Measurements from ENCODE around the gene PSMA6.

Gene PSMA6

GRCh38 chr14:35284506-35284905 lies 7.7 kb upstream of the PSMA6 start:
- ChIA-PET POLR2A (interaction anchor here (1.5 kb wide), 1 partner anchor 7 kb away, joined by 10 read pairs; the partner anchor contains the start of gene PSMA6), CTCF (interaction anchor here (0.5 kb wide), 1 partner anchor 53 kb away, joined by 3 read pairs; no protein-coding TSS in a partner anchor)
- no peaks in the 10 kb centered on the region for H3K4me1 ChIP-seq (ENCODE audit: control insufficient read depth, insufficient read depth, low read length)
- H3K4me3 ChIP-seq (ENCODE audit: low read depth, low read length) = no peak overlapping the region
- no peak overlapping the region for H3K27ac ChIP-seq (ENCODE audit: extremely low read depth, low read depth, low read length)
- TF ChIP-seq OVOL3 (tag by site-specific recombination; IDR thresholded peaks at IDR 0.05) (no peak), KLF7 (tag by site-specific recombination; IDR thresholded peaks at IDR 0.05; ENCODE audit: borderline replicate concordance) (no peak), ZNF639 (tag by site-specific recombination; IDR thresholded peaks at IDR 0.05) (no peak), ZNF544 (tag by site-specific recombination; IDR thresholded peaks at IDR 0.05) (no peak), ZNF391 (tag by site-specific recombination; IDR thresholded peaks at IDR 0.05; ENCODE audit: borderline replicate concordance, low read depth) (no peak), ZNF394 (tag by site-specific recombination; IDR thresholded peaks at IDR 0.05; ENCODE audit: borderline replicate concordance) (no peak), TRIM28 (IDR thresholded peaks at IDR 0.05; ENCODE audit: borderline replicate concordance, low read length) (no peak), ZFP69B (tag by site-specific recombination; IDR thresholded peaks at IDR 0.05) (no peak), ZNF76 (tag by site-specific recombination; IDR thresholded peaks at IDR 0.05; ENCODE audit: borderline replicate concordance, low read depth) (no peak), ZNF10 (tag by site-specific recombination; IDR thresholded peaks at IDR 0.05) (no peak), ZNF48 (tag by site-specific recombination; IDR thresholded peaks at IDR 0.05) (no peak), REST (tag by site-specific recombination; IDR thresholded peaks at IDR 0.05) (no peak), ZNF423 (tag by site-specific recombination; IDR thresholded peaks at IDR 0.05) (no peak)
- no peaks in the 10 kb centered on the region for H3K9me3 ChIP-seq (ENCODE audit: control insufficient read depth, insufficient read depth, low read depth, low read length)
- H3K36me3 ChIP-seq (ENCODE audit: control insufficient read depth in 2 of 2, insufficient read depth in 1 of 2, low read length in 2 of 2) = peaks cover 0 to 4% of the 10 kb centered on the region in 2 experiments; a peak in 2 of 3 replicates

GRCh38 chr14:35285168-35286002 lies 6.8 kb upstream of the PSMA6 start:
- H3K9me3 ChIP-seq (ENCODE audit: control insufficient read depth, insufficient read depth, low read depth, low read length) = no peaks in the 10 kb centered on the region
- TF ChIP-seq, protein P1, sequence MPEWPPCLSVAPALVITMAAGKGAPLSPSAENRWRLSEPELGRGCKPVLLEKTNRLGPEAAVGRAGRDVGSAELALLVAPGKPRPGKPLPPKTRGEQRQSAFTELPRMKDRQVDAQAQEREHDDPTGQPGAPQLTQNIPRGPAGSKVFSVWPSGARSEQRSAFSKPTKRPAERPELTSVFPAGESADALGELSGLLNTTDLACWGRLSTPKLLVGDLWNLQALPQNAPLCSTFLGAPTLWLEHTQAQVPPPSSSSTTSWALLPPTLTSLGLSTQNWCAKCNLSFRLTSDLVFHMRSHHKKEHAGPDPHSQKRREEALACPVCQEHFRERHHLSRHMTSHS (tag by site-specific recombination; IDR thresholded peaks at IDR 0.05) = no peak
- TF ChIP-seq, protein P2, sequence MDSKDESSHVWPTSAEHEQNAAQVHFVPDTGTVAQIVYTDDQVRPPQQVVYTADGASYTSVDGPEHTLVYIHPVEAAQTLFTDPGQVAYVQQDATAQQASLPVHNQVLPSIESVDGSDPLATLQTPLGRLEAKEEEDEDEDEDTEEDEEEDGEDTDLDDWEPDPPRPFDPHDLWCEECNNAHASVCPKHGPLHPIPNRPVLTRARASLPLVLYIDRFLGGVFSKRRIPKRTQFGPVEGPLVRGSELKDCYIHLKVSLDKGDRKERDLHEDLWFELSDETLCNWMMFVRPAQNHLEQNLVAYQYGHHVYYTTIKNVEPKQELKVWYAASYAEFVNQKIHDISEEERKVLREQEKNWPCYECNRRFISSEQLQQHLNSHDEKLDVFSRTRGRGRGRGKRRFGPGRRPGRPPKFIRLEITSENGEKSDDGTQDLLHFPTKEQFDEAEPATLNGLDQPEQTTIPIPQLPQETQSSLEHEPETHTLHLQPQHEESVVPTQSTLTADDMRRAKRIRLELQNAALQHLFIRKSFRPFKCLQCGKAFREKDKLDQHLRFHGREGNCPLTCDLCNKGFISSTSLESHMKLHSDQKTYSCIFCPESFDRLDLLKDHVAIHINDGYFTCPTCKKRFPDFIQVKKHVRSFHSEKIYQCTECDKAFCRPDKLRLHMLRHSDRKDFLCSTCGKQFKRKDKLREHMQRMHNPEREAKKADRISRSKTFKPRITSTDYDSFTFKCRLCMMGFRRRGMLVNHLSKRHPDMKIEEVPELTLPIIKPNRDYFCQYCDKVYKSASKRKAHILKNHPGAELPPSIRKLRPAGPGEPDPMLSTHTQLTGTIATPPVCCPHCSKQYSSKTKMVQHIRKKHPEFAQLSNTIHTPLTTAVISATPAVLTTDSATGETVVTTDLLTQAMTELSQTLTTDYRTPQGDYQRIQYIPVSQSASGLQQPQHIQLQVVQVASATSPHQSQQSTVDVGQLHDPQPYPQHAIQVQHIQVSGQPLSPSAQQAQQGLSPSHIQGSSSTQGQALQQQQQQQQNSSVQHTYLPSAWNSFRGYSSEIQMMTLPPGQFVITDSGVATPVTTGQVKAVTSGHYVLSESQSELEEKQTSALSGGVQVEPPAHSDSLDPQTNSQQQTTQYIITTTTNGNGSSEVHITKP (tag by site-specific recombination; IDR thresholded peaks at IDR 0.05) = peak; percentile 52
- ChIA-PET POLR2A (no interaction called here), CTCF (no interaction called here)
- H3K4me1 ChIP-seq (ENCODE audit: control insufficient read depth, insufficient read depth, low read length) = no peaks in the 10 kb centered on the region
- H3K27ac ChIP-seq (ENCODE audit: extremely low read depth, low read depth, low read length) = no peak overlapping the region
- peaks cover 0 to 4% of the 10 kb centered on the region in 2 experiments; a peak in 2 of 3 replicates for H3K36me3 ChIP-seq (ENCODE audit: control insufficient read depth in 2 of 2, insufficient read depth in 1 of 2, low read length in 2 of 2)
- H3K4me3 ChIP-seq (ENCODE audit: low read depth, low read length) = no peak overlapping the region
